ENCODE measurements around the gene HRAS.

DNA sequence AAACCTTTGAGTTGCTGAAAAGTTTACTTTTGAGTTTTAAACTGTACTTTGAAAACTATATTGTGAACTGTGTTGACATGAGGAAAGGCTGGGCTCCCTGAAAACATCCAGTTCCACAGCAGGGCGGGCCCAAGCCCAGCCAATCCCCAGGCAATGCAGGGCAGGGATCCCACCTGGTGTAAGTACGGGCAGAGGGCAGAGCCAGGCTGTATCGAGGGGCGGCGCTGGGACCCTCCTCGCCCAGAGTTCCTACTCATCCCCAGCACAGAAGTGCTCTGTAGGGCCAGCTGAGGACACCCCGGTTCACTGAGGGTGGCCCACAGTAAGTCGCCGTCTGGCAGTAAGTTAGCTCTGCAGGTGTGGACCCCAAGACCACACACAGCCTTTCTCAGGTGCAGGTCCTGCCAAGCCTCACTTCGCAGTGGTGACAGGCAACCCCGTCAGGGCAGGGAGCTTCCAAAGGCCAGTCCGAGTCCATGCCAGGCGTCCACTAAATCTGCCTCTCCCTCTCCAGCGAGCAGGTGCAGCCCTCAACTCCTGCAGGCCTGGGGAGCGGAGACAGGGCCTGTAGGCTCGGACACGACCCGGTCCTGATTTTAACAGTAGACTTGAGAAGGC, 31.7 kb upstream of the HRAS start:
- no peak for TF ChIP-seq EGR1 (IDR thresholded peaks at IDR 0.05; ENCODE audit: borderline replicate concordance in 1 of 2, low read depth in 2 of 2, low read length in 2 of 2)
- TF ChIP-seq SMC3 (IDR thresholded peaks at IDR 0.05; ENCODE audit: borderline replicate concordance, low read length): no peak
- TF ChIP-seq, protein P1, sequence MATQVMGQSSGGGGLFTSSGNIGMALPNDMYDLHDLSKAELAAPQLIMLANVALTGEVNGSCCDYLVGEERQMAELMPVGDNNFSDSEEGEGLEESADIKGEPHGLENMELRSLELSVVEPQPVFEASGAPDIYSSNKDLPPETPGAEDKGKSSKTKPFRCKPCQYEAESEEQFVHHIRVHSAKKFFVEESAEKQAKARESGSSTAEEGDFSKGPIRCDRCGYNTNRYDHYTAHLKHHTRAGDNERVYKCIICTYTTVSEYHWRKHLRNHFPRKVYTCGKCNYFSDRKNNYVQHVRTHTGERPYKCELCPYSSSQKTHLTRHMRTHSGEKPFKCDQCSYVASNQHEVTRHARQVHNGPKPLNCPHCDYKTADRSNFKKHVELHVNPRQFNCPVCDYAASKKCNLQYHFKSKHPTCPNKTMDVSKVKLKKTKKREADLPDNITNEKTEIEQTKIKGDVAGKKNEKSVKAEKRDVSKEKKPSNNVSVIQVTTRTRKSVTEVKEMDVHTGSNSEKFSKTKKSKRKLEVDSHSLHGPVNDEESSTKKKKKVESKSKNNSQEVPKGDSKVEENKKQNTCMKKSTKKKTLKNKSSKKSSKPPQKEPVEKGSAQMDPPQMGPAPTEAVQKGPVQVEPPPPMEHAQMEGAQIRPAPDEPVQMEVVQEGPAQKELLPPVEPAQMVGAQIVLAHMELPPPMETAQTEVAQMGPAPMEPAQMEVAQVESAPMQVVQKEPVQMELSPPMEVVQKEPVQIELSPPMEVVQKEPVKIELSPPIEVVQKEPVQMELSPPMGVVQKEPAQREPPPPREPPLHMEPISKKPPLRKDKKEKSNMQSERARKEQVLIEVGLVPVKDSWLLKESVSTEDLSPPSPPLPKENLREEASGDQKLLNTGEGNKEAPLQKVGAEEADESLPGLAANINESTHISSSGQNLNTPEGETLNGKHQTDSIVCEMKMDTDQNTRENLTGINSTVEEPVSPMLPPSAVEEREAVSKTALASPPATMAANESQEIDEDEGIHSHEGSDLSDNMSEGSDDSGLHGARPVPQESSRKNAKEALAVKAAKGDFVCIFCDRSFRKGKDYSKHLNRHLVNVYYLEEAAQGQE (IDR thresholded peaks at IDR 0.05; ENCODE audit: low read depth, low read length): no peak
- no peak for TF ChIP-seq ZBTB33 (IDR thresholded peaks at IDR 0.05)
- no peak for TF ChIP-seq POLR2AphosphoS5 (IDR thresholded peaks at IDR 0.05; ENCODE audit: low read length)
- no peak for TF ChIP-seq GABPA (IDR thresholded peaks at IDR 0.05; ENCODE audit: low read depth)
- no peak for TF ChIP-seq SIX5 (IDR thresholded peaks at IDR 0.05; ENCODE audit: low read depth, low read length, severe bottlenecking)
- TF ChIP-seq NRF1 (conservative IDR thresholded peaks at IDR 0.05; ENCODE audit: low read depth, low read length): no peak
- TF ChIP-seq JUNB (IDR thresholded peaks at IDR 0.05): no peak
- no peak for TF ChIP-seq CTCF (IDR thresholded peaks at IDR 0.05 in 2 of 3, conservative IDR thresholded peaks at IDR 0.05 in 1 of 3; ENCODE audit: control insufficient read depth in 2 of 3, extremely low read depth in 1 of 3, insufficient read depth in 1 of 3, low read depth in 3 of 3, low read length in 3 of 3)
